ENCODE data around the gene LIMA1. TPM values are rescaled to one million over a fixed set of nuclear protein-coding genes. Genes with fewer than 3 reads are reported as not detected.
"Not testable (repeated sequence)": the region's sequence is repeated elsewhere in the genome, so short reads cannot be mapped to it uniquely, and the experiment has no call there.

Gene LIMA1
- total RNA-seq, 4 donors from 2014 or later: 47.2 to 62.1 (median 54.5) TPM

DNA sequence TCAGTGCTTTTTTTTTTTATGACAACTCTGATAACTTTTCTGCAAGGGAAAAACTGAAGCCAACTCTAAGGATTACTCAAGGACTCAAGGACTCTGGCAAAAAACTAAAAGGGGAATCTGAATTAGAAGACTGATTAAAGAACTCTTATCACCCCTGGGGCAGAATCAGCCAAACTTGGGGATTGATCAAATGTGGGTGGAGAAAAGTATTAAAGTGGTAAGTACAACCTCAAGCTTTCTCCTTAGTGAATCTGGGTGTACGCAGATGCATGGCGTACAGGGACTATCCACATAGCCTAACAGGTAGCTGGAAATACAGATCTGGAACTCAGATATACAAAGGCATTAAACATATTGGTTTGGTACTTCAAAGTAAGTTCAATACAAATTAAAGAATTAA lies 7.3 kb downstream of the LIMA1 start:
- no peak for DNase-seq (ENCODE audit: low spot score in 2 of 2)
- 64 to 71% methylated on average over 2 of the region's 2 CpGs for WGBS, 2 donors
- intact Hi-C loops (cut with DNase I; ENCODE audit: low total_unique reads): no loop called here
- no peak overlapping the region for H3K4me3 ChIP-seq (ENCODE audit: low read depth, poor library complexity, severe bottlenecking)
- TF ChIP-seq, protein P1, sequence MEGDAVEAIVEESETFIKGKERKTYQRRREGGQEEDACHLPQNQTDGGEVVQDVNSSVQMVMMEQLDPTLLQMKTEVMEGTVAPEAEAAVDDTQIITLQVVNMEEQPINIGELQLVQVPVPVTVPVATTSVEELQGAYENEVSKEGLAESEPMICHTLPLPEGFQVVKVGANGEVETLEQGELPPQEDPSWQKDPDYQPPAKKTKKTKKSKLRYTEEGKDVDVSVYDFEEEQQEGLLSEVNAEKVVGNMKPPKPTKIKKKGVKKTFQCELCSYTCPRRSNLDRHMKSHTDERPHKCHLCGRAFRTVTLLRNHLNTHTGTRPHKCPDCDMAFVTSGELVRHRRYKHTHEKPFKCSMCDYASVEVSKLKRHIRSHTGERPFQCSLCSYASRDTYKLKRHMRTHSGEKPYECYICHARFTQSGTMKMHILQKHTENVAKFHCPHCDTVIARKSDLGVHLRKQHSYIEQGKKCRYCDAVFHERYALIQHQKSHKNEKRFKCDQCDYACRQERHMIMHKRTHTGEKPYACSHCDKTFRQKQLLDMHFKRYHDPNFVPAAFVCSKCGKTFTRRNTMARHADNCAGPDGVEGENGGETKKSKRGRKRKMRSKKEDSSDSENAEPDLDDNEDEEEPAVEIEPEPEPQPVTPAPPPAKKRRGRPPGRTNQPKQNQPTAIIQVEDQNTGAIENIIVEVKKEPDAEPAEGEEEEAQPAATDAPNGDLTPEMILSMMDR (IDR thresholded peaks at IDR 0.05): no peak
- no peak for TF ChIP-seq POLR2A (IDR thresholded peaks at IDR 0.05)

DNA sequence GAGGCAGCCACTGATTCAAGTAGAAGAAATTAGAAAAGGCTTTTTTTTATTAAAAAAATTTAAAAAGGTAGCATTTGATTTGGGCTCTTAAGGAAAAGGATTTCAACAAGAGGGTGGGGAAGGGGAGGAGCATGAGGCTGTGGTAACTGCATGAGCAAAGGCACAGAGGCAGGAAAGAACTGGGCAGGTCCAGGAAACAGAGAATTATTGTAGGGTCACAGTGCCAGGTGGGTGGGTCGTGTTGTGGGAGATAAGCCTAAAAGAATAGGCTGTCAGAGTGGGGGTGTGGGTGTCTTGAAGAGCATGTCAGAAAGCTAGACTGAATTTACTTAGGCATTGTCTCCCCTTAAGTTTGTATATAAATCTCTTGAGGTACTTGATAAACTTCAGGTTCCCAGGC lies 7.8 kb downstream of the LIMA1 start:
- no peak overlapping the region for H3K4me3 ChIP-seq (ENCODE audit: low read depth, poor library complexity, severe bottlenecking)
- WGBS, 2 donors: 15 to 23% methylated on average over 1 of the region's 1 CpG
- intact Hi-C loops (cut with DNase I; ENCODE audit: low total_unique reads): no loop called here
- no peak for DNase-seq (ENCODE audit: low spot score in 2 of 2)
- no peak for TF ChIP-seq POLR2A (IDR thresholded peaks at IDR 0.05)
- TF ChIP-seq, protein P1 (IDR thresholded peaks at IDR 0.05): no peak

DNA sequence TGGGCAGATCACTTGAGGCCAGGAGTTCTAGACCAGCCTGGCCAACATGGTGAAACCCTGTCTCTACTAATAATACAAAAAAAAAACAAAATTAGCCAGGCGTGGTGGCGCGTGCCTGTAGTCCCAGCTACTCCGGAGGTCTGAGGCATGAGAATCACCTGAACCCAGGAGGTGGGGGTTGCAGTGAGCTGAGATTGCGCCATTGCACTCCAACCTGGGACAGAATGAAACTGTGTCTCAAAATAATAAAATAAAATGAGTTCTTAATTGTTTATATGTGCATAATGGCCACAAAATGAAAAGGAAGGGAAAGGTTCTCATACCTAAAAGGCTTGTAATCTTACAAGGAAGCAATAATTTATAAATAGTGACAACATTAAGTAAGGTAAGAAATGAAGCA lies 8.2 kb downstream of the LIMA1 start:
- intact Hi-C loops (cut with DNase I; ENCODE audit: low total_unique reads); DNase-seq (ENCODE audit: low spot score in 2 of 2): not testable (repeated sequence)

DNA sequence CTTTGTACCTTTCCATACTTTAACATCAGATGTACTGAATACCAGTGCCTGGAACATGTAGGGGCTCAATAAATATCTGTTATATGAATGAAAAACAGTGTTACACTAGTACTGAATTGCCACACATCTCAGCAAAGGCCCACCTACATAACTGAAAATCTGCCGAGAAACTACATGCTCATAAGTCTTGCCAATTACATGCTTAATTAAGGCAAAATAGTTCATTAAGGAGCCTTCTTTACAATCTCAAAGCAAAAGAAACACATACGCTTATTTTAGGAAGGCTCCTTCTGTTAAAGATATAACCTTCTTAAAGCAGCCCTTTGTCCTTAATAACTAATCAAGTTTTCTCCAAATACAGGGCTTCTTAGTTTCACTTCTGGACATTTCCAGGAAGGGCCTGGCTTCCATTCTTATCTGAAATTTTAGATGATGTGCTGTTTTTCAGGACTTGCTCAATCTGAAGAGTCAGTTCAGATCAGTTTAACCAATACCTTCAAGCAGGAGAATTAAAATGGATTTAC lies 11.5 kb downstream of the LIMA1 start:
- no peak for TF ChIP-seq POLR2A (IDR thresholded peaks at IDR 0.05)
- DNase-seq (ENCODE audit: low spot score in 2 of 2): no peak
- intact Hi-C loops (cut with DNase I; ENCODE audit: low total_unique reads): no loop called here
- no peak overlapping the region for H3K4me3 ChIP-seq (ENCODE audit: low read depth, poor library complexity, severe bottlenecking)
- 47 to 54% methylated on average over 2 of the region's 2 CpGs for WGBS, 2 donors

More for the DNA sequence above, 8.2 kb downstream of the LIMA1 start:
- H3K4me3 ChIP-seq (ENCODE audit: low read depth, poor library complexity, severe bottlenecking): not testable (repeated sequence)
- WGBS, 2 donors: 90 to 92% methylated on average over 5 of the region's 5 CpGs

DNA sequence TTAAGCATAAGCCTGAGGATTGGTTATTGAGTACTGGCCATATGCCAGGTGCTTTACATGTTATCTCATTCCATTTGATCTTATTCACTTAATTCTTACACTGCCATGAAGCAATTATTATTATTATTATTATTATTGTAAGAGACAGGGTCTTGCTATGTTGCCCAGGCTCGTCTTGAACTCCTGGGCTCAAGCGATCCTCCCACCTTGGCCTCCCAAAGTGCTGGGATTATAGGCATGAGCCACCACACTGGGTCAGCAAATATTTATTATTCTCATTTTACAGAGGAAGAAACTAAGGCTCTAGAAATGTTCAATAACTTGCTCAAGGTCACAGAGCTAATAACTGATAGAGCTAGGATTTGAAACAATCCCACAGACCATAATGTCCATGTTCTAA lies 14.8 kb downstream of the LIMA1 start:
- 84 to 97% methylated on average over 2 of the region's 2 CpGs for whole genome bisulfite sequencing, 2 donors
- intact Hi-C loops (cut with DNase I; ENCODE audit: low total_unique reads): no loop called here
- TF ChIP-seq, protein P1 (IDR thresholded peaks at IDR 0.05): no peak
- no peak for TF ChIP-seq POLR2A (IDR thresholded peaks at IDR 0.05)
- no peak for DNase-seq (ENCODE audit: low spot score in 2 of 2)
- H3K4me3 ChIP-seq (ENCODE audit: low read depth, poor library complexity, severe bottlenecking): no peak overlapping the region

DNA sequence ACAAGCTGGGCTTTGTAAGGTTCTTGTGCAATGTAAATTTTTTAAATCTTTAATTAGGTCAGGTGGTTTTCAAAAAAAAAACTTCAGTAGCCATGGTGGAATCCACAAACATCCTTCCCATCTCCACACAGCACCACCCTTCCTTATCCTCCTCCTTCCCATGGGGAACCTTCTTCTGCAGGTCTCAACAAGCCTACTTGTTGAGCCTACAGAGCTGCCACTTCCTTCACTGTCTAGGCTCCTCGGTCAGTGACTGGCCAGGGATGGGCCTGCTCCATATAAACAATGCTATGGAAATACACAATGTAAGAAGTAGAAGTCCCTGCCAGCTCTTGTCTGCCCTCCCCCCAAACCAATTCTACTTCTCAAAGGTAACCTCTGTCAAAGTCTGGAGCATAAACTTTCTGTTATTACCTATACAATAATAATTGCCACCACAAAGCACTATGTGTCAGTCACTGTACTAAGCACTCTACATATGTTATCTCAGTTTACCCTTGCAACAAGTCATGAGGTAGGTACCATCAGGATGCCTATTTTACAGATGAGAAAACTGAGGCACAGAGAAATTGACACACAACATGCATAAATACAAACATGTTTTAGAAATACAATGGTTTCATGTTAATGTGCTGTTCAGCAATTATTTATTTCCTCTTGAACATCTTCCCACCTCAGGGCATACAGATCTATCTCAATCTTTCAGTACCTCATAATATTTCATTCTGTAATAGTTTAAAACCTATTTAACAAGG lies 17.4 kb downstream of the LIMA1 start:
- DNase-seq (ENCODE audit: low spot score in 2 of 2): no peak
- TF ChIP-seq POLR2A (IDR thresholded peaks at IDR 0.05): no peak
- TF ChIP-seq, protein P1 (IDR thresholded peaks at IDR 0.05): no peak
- 33 to 48% methylated on average over 1 of the region's 1 CpG for WGBS, 2 donors
- H3K4me3 ChIP-seq (ENCODE audit: low read depth, poor library complexity, severe bottlenecking): no peak overlapping the region
- intact Hi-C loops (cut with DNase I; ENCODE audit: low total_unique reads): no loop called here

DNA sequence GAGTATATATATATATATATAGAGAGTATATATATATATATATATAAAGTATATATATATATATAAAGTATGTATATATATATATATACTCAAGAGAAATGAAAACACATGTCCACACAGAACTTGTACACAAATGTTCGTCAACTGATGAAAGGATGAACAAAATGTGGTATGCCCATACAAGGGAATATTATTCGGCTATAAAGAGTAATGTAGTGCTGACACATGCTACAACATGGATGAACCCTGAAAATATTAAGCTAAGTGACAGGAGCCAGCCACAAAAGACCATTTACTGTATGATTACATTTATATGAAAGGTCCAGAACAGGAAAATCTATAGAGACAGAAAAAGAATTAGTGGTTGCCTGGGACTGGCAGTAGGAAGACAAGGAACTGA lies 19.5 kb downstream of the LIMA1 start:
- 94 to 97% methylated on average over 2 of the region's 2 CpGs for WGBS, 2 donors
- TF ChIP-seq, protein P1 (IDR thresholded peaks at IDR 0.05): no peak
- no peak for TF ChIP-seq POLR2A (IDR thresholded peaks at IDR 0.05)
- no peak for DNase-seq (ENCODE audit: low spot score in 2 of 2)
- H3K4me3 ChIP-seq (ENCODE audit: low read depth, poor library complexity, severe bottlenecking): no peak overlapping the region
- intact Hi-C loops (cut with DNase I; ENCODE audit: low total_unique reads): no loop called here

All from lower leg skin (tissue), 4 donors.